Neural progenitor cell (in vitro differentiated cells): ENCODE measurements around the gene SEPTIN12.

ENCODE experiments used
- EZH2 ChIP-seq: fragments of 200-600 bp; sonication (generic); IDR thresholded peaks from 2 replicates; pipeline ENCODE4 v1.6.1; 2017; ENCODE audit warnings: antibody characterized with exemption, mild to moderate bottlenecking, moderate library complexity
- EZH2phosphoT487 ChIP-seq: fragments of 200-600 bp; sonication (generic); IDR thresholded peaks from 2 replicates; pipeline ENCODE4 v1.6.1; 2017; ENCODE audit warnings: antibody characterized with exemption
- TF ChIP-seq, protein P1 (sequence below): fragments of 200-600 bp; sonication (generic); IDR thresholded peaks from 2 replicates; pipeline ENCODE4 v1.5.1; 2017; ENCODE audit warnings: antibody characterized with exemption, mild to moderate bottlenecking

DNA sequence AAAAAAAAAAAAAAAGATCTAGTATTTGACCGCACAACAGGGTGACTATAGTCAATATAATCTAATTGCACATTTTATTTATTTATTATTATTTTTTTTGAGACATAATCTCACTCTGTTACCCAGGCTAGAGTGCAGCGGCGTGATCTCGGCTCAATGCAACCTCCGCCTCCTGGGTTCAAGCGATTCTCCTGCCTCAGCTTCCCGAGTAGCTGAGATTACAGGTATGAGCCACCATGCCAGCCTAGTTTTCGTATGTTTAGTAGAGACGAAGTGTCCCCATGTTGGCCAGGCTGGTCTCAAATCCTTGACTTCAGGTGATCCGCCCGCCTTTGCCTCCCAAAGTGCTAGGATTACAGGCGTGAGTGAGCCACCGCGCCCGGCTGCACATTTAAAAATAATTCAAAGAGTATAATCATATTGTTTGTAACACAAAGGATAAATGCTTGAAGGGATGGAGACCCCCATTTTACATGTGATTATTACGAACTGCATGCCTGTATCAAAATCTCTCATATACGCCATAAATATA, 54.9 kb downstream of the SEPTIN12 start:
- TF ChIP-seq, protein P1, sequence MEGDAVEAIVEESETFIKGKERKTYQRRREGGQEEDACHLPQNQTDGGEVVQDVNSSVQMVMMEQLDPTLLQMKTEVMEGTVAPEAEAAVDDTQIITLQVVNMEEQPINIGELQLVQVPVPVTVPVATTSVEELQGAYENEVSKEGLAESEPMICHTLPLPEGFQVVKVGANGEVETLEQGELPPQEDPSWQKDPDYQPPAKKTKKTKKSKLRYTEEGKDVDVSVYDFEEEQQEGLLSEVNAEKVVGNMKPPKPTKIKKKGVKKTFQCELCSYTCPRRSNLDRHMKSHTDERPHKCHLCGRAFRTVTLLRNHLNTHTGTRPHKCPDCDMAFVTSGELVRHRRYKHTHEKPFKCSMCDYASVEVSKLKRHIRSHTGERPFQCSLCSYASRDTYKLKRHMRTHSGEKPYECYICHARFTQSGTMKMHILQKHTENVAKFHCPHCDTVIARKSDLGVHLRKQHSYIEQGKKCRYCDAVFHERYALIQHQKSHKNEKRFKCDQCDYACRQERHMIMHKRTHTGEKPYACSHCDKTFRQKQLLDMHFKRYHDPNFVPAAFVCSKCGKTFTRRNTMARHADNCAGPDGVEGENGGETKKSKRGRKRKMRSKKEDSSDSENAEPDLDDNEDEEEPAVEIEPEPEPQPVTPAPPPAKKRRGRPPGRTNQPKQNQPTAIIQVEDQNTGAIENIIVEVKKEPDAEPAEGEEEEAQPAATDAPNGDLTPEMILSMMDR = no peak
- TF ChIP-seq EZH2 (no peak), EZH2phosphoT487 (no peak)
